Ishikawa (cell line): Measurements from ENCODE around the gene BAIAP3.

ENCODE experiments used
- RAD21 ChIP-seq: IDR thresholded peaks from 2 replicates; pipeline ENCODE4 v1.6.1; 2012; ENCODE audit warnings: low read depth
- TEAD4 ChIP-seq: IDR thresholded peaks from 2 replicates; pipeline ENCODE4 v1.6.1; 2012

BAIAP3 gene

DNA sequence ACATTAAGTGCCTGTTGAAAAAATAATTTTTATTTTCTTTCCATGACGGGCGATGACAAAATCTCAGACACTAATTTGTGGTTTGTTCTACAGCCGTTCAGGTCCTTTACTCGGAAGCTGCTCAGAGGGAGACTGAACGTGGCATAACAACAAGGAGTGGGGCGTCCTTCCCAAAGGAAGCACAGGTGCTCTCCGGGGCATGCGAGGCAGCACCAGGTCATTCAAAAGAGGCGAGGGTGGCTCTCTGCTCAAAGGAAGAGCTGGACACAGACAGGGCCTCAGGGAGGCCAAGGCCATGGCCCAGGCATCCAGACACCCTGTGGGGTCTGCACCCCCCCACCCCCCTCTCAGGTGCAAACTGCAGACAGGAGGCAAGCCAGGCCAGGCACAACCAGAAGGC, 64.9 kb downstream of the BAIAP3 start:
- no peak for TF ChIP-seq TEAD4
- TF ChIP-seq RAD21: no peak
